Measurements from ENCODE around the gene SMYD1. TPM values are rescaled to one million over a fixed set of nuclear protein-coding genes. Genes with fewer than 3 reads are reported as not detected.

SMYD1 gene
- total RNA-seq, 1 experiment from 2014 or later = not detected

DNA sequence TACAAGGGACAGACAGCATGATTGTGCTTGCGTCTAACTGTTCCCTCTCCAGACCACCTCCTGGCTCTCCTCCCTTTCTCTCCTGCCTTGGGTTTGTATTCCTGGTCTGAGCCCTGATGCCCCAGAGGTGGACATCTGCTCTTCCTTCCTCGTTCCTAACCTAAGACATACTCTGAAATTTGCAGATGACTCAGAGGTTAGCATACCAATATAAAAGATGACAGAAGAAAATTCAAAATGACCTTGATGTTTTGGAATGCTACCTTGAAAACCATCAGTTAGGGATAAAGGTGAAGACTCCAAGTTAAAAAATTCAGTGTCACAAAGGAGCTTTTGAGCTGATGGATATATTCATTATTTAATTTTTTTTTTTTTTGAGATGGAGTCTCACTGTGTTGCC lies 12.9 kb downstream of the SMYD1 start (continued):
- TF ChIP-seq CTCF (IDR thresholded peaks at IDR 0.05 in 2 of 3, conservative IDR thresholded peaks at IDR 0.05 in 1 of 3; ENCODE audit: borderline replicate concordance in 1 of 3, insufficient read depth in 1 of 3, low read depth in 2 of 3, low read length in 2 of 3) (no peak), POLR2A (IDR thresholded peaks at IDR 0.05; ENCODE audit: borderline replicate concordance, extremely low read depth, insufficient read depth, insufficient read length) (no peak), YY1 (IDR thresholded peaks at IDR 0.05; ENCODE audit: extremely low read depth, insufficient replicate concordance, low read depth, low read length) (no peak), SP1 (IDR thresholded peaks at IDR 0.05; ENCODE audit: low read depth) (no peak)
- TF ChIP-seq, protein P1, sequence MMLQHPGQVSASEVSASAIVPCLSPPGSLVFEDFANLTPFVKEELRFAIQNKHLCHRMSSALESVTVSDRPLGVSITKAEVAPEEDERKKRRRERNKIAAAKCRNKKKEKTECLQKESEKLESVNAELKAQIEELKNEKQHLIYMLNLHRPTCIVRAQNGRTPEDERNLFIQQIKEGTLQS (IDR thresholded peaks at IDR 0.05) = no peak

DNA sequence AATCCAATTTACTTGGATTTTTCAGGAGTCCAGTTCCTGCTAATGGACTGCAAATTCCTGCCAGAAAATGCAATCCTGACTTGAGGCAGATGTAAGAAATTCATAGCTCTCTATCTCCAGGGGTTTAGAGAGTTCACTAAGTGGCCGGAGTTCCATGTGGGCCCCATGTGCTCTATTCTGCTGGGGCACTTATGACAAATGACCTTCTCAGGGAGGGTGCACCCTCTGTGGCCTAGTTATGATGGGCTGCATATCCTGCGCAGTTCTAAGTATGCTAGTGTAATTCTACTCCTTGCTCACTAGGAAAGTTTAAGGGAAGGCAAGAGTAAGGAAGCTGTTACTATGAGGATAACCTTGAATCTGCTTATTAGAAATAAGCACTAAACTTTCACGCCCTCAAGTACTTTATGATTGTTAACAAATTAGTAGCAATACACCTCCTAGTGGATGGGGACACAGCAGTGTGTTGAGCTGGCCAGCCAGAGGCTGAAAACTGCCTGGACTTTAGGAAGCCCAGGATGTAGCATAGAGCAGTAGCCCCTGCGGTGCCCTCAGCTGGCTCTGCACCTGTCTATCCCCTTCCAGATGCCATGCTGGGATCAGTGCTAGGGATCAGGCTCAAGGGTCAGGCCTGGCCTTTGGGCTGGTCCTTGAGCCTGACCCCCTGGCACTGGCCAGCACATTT lies 14.4 kb downstream of the SMYD1 start:
- no peak for DNase-seq (ENCODE audit: low read depth, low spot score)
- BruUV-seq (replicated peaks) = no TSS peak
- H3K27ac ChIP-seq (ENCODE audit: low read depth, low read length) = no peak overlapping the region
- H3K79me2 ChIP-seq (ENCODE audit: insufficient read depth, low read length) = no peaks in the 10 kb centered on the region
- peaks cover 0 to 5% of the 10 kb centered on the region in 2 experiments; a peak in 1 of 4 replicates for H3K4me1 ChIP-seq (ENCODE audit: control insufficient read depth in 1 of 2, insufficient read depth in 2 of 2, low read length in 2 of 2)
- H2AFZ ChIP-seq (ENCODE audit: low read depth, low read length, poor library complexity, severe bottlenecking) = no peak overlapping the region
- no peaks in the 10 kb centered on the region for H3K36me3 ChIP-seq (ENCODE audit: control insufficient read depth in 1 of 2, insufficient read depth in 2 of 2, low read length in 2 of 2)
- no peaks in the 10 kb centered on the region for H4K20me1 ChIP-seq (ENCODE audit: insufficient read depth)
- H3K4me2 ChIP-seq (ENCODE audit: low read length) = no peak overlapping the region
- H3K9me3 ChIP-seq (ENCODE audit: control insufficient read depth in 1 of 2, insufficient read depth in 1 of 2, low read depth in 1 of 2, low read length in 2 of 2) = no peaks in the 10 kb centered on the region
- no peak overlapping the region for H3K4me3 ChIP-seq (replicated peaks in 1 of 2; ENCODE audit: low read depth in 1 of 2, low read length in 2 of 2)
- intact Hi-C loops (cut with micrococcal nuclease) = no loop called here
- POLR2A ChIA-PET = no interaction called here
- no peaks in the 10 kb centered on the region for H3K9me2 ChIP-seq (ENCODE audit: insufficient read depth)
- 0 out of 2 replicates have a peak, but pooled peaks have one; percentile 22 for ATAC-seq
- CTCF ChIA-PET = interaction anchor here (1.9 to 4.5 kb wide), 2 partner anchors 22 kb away, joined by 6 to 12 read pairs; no protein-coding TSS in a partner anchor
- no peaks in the 10 kb centered on the region for H3K27me3 ChIP-seq (ENCODE audit: insufficient read depth, low read length)
- TF ChIP-seq TCF7L2 (IDR thresholded peaks at IDR 0.05; ENCODE audit: borderline replicate concordance, extremely low read depth, insufficient read depth, insufficient read length) = no peak
- TF ChIP-seq ZFX (IDR thresholded peaks at IDR 0.05) = no peak
- RAD21 ChIA-PET (ENCODE audit: low non-redundant PET in 1 of 2, low total read pairs in 2 of 2, uncharacterized antibody in 2 of 2, unreplicated experiment in 2 of 2) = no interaction called here
- H3K9ac ChIP-seq (ENCODE audit: low read length) = no peak overlapping the region

Data from HCT116 (cell line).